Measurements from ENCODE around the gene NME7.

NME7 gene

DNA sequence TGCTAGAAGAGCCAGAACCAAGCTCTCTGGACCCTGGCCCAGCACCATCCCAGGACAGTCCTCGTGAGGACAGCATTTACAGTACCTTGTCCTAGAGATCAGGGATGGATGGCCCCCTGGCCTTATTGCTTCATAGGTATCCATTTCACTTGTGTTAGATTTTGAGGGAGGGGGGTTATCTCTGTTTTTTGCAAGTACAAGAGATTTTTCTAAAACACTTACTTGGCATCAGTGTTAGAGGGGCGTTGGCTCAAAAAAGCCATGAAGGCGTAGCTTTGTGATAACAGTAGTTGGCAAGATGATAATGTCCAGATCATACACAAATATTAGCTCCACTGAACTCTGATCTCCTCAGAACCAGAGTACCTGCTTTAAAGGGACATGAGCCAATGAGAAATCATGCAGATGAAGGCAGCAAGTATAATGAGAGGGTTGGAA, 266.9 kb downstream of the NME7 start:
- no peaks in the 10 kb centered on the region for H3K9me3 ChIP-seq
- no peak overlapping the region for H3K27ac ChIP-seq
- intact Hi-C loops (cut with DNase I; ENCODE audit: low total_unique reads): no loop called here
- DNase-seq: no peak
- peaks cover 0 to 21% (median 12%) of the 10 kb centered on the region in 4 donors for H3K4me1 ChIP-seq
- no peak overlapping the region for H3K4me3 ChIP-seq
- TF ChIP-seq, protein P1, sequence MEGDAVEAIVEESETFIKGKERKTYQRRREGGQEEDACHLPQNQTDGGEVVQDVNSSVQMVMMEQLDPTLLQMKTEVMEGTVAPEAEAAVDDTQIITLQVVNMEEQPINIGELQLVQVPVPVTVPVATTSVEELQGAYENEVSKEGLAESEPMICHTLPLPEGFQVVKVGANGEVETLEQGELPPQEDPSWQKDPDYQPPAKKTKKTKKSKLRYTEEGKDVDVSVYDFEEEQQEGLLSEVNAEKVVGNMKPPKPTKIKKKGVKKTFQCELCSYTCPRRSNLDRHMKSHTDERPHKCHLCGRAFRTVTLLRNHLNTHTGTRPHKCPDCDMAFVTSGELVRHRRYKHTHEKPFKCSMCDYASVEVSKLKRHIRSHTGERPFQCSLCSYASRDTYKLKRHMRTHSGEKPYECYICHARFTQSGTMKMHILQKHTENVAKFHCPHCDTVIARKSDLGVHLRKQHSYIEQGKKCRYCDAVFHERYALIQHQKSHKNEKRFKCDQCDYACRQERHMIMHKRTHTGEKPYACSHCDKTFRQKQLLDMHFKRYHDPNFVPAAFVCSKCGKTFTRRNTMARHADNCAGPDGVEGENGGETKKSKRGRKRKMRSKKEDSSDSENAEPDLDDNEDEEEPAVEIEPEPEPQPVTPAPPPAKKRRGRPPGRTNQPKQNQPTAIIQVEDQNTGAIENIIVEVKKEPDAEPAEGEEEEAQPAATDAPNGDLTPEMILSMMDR (IDR thresholded peaks at IDR 0.05): no peak
- H3K27me3 ChIP-seq: no peaks in the 10 kb centered on the region
- H3K36me3 ChIP-seq: no peaks in the 10 kb centered on the region

DNA sequence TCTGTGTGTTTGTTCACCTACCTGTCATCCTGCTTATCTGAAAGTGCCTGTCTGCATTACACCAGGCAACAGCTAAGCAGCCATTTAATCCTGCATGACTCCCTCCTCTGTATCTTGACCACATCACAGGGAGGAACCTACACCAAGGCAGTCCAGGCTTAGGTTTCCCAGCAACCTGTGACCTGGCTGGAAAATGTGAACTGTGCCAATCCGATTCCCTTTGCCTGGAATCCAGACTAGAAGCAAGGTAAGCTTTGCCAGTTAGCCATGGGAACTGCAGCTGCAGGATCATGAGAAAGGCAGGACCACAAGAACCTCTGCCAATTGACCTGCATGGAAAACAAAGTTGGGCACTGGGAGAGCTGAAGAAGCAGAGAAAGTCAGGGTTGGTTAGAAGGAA, 267.4 kb downstream of the NME7 start:
- Histone ChIP-seq H3K27ac (no peak overlapping the region), H3K36me3 (no peaks in the 10 kb centered on the region), H3K27me3 (no peaks in the 10 kb centered on the region), H3K9me3 (no peaks in the 10 kb centered on the region), H3K4me3 (no peak overlapping the region), H3K4me1 (peaks cover 0 to 16% (median 10%) of the 10 kb centered on the region in 4 donors)
- TF ChIP-seq, protein P1 (IDR thresholded peaks at IDR 0.05): no peak
- intact Hi-C loops (cut with DNase I; ENCODE audit: low total_unique reads): no loop called here
- DNase-seq: no peak

DNA sequence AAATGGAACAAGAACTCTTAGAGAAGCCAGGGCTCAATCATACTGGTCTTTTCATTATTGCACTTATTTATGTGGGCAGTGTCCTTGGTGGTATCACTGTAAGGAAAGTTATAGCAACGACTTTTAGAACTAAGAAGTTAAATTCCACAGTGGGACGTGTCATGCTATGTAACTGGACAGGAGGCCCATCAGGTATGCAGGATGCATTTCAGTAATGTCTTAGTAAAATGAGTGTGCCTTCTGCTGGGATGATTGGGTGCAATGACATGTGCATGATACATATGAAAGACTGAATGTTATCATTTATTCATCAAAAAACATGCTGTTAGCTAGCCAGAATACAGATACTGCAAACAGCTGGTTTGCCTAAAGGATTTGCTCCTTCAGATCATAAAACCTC, 268.0 kb downstream of the NME7 start:
- no peaks in the 10 kb centered on the region for H3K36me3 ChIP-seq
- TF ChIP-seq, protein P1 (IDR thresholded peaks at IDR 0.05): no peak
- no peaks in the 10 kb centered on the region for H3K27me3 ChIP-seq
- intact Hi-C loops (cut with DNase I; ENCODE audit: low total_unique reads): no loop called here
- no peak for DNase-seq
- no peak overlapping the region for H3K4me3 ChIP-seq
- H3K27ac ChIP-seq: no peak overlapping the region
- peaks cover 0 to 14% (median 9%) of the 10 kb centered on the region in 4 donors for H3K4me1 ChIP-seq
- H3K9me3 ChIP-seq: no peaks in the 10 kb centered on the region

DNA sequence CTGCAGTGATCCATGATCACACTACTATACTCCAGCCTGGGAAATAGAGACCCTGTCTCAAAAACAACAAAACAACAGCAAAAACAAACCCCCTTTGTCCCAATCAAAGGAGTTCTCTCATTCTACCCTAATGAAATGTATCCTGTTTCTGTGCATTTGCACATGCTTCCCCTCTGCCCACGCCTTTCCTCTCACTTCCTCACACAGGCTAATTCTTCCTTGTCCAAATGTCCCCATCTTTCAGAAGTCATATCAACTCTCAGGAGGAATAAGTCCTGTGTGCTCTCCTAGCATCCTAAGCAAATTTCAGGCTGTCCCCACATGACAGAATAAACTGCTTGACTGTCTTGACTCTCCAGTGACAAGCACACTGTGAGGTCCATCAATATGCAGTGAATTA, 269.2 kb downstream of the NME7 start:
- Histone ChIP-seq H3K27me3 (no peaks in the 10 kb centered on the region), H3K36me3 (no peaks in the 10 kb centered on the region), H3K4me1 (peaks cover 0 to 12% (median 8%) of the 10 kb centered on the region in 4 donors), H3K9me3 (no peaks in the 10 kb centered on the region), H3K4me3 (no peak overlapping the region), H3K27ac (no peak overlapping the region)
- TF ChIP-seq, protein P1 (IDR thresholded peaks at IDR 0.05): no peak
- intact Hi-C loops (cut with DNase I; ENCODE audit: low total_unique reads): no loop called here
- no peak for DNase-seq

DNA sequence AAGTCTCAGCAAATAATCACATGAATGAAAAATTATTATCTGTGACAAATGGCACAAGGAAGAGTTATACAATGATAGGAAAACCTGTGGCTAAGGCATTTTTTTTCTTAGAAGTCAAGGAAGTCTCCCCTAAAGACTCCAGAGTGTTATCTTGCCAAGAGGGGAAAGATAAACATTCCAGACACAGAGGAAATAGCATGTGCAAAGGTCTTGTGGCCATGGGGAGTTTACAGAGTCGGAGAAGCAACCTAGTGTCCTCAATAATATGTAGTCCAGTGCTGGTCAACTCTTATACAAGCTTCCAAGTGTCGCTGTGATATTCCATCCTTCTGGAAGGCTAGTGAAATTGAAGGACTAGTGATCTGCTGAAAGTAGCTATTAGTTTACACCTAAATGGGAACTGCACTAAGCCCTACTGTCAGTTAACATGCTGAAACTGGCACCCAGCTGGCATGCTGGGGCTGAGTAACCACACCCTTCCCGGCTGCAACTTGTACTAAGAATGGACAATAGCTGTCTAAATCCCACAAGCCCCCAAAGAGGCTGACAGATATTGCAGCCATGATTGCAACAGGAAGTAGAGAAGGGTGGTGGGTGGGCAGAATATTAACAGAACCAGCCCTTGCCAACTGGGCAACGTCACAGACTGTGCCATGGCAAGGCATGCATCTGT, 272.6 kb downstream of the NME7 start:
- Histone ChIP-seq H3K4me3 (no peak overlapping the region), H3K9me3 (no peaks in the 10 kb centered on the region), H3K36me3 (no peaks in the 10 kb centered on the region), H3K4me1 (no peaks in the 10 kb centered on the region), H3K27ac (no peak overlapping the region), H3K27me3 (no peaks in the 10 kb centered on the region)
- DNase-seq: no peak
- intact Hi-C loops (cut with DNase I; ENCODE audit: low total_unique reads): no loop called here
- TF ChIP-seq, protein P1 (IDR thresholded peaks at IDR 0.05): no peak
